KG1 (cell line): ENCODE data around the gene PPIL1.

Experiments
- DNase-seq: peaks from one replicate; lab custom pipeline; 2025; lab: John Stamatoyannopoulos, UW

The PPIL1 gene

DNA sequence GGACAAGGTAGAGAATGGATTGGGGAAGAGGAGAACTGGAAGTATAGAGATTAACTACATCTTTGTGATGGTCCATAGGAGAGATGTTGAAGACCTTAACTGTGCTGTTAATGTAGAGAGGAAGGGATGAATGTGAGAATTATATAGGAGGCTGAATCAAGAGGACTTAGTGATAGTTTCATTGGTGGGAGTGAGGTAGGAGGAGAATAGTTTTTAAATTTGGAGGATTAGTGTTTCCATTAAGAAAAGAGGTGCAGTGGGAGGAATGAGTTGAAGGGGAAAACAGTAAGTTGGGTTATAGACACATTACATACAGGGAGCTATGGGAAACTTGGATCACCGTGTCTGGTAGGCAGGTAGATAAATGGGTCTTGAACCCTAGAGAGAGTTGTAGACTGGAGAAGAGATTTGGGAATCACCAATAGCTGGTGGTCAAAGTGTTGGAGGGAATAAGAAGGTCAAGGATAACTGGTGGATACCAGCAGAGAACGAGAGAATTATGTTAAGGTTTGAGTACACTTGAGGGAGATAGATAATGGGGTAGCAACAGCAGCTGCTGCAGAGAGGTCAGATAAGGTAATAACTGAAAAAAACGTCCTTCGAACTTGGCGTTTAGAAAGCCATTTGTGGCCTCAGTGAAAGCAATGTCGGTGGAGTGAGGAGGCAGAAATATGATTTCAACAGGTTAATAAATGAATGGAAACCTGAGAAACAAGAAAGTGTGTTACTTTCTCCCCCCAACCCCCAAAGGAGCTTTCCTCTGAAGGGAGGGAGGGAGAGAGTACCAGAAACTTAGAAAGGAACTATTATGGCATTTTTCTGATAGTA lies 14.3 kb upstream of the PPIL1 start:
- DNase-seq = no peak

DNA sequence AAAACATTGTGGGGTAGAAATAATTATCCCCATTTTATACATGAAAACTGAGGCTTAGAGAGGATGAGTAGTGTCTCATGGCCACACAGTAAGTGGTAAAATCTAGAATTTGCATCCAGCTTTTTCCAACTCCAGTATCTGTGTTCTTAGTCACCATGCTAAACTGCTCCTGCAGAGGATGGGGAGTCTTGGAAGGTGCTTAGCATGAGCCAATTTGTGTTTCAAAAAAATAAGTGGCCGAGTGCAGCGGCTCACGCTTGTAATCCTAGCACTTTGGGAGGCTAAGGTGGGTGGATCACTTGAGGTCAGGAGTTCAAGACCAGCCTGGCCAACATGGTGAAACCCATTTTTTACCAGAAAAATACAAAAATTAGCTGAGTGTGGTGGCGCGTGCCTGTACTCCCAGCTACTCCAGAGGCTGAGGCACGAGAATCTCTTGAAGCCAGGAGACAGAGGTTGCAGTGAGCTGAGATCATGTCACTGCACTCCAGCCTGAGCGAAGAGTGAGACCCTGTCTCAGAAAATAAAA lies 13.6 kb upstream of the PPIL1 start:
- no peak for DNase-seq

DNA sequence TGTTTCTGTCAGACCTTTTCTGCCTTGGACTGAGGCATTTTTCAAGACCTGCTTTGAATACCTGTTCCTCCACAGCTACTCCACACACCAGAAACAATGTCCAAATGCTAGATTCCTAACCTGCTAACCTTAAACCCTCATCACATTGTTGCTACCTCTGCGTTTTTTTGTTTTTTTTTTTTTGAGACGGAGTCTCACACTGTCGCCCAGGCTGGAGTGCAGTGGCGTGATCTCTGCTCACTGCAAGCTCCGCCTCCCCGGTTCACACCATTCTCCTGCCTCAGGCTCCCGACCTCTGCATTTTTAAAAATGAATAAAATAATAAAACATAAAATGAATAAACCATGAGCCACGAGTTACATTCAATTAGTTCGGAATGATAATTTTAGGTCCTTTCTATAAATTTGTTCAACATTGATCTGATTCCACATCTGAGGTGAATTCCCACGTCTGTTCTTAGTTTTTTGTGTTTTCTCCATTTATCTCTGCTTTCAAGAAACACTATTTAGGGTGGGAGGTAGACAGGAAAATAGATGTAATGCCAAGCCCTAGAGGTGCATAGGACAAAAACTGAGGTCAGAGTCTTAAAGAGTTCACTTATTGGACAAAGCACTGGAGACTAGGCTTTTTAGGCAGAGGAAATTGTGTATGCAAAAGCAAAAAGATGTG lies 12.5 kb upstream of the PPIL1 start:
- DNase-seq = no peak

DNA sequence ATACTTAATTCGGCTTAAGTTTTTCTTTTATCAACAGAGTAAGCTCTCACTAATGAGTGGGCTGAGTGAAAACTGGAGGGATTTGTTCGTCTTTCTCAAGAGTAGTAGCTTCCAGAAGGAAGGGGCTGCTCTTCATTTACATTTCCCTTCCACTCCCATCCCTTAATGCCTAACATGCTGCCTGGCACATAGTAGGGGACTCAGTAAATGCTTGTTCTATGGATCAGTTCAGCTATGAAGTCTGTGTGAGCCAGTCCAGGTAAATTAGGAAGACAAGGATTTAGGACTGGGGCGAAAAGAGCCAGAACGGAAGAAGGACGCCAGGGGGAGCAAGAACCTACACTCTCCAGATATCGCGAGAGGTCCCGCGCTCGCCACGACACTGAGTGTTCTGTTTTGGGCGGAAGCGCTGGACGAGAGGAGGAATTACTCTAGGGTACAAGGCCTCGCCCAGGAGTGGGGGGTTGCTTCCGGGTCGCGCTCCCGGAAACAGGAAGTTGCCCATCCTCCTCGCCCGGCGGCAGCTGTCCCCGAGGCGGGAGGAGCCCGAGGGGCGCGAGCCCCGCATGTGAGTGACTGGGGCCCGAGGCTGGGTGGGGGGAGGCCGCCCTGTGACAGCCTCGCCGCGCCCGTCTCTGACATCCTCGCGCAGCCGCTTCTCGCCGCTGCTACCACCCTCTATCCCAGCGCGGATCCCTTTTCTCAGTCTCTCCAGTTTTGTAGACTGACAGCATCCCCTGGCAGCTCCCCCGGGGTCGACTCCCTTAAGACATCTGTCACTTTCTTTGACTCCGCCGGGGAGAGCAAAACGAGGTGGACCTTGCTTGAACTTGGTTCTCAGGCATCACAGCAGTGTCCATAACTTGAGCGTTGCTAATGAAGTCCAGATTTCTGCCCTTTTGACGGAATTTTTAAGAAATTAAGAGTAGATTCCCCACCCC lies 11.1 kb upstream of the PPIL1 start, which contains the start of gene C6orf89:
Gene C6orf89 (plus strand): TSS at position 492 of the 941 bp plus-strand sequence. CDS start 13,493 bp downstream, outside the sequence.
- DNase-seq = peak; percentile 90

DNA sequence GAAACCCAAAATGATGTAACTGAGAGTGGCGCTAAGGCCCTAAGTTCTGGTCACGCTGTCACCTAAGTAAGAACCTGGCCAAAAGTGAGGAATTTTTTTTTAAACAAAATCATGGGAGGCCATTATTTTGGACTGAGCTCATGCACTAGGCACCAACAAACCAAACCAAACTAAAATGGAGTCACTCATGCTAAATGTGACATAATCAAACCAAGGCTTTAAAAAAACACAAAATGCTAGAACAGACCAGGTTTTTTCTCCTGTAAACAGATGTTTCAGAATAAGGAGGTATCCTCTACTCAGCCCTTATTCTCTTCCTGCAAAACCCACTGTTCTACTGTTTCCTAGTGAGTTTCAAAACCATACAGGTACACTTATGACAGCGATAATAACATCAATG lies 10.0 kb upstream of the PPIL1 start:
- no peak for DNase-seq

DNA sequence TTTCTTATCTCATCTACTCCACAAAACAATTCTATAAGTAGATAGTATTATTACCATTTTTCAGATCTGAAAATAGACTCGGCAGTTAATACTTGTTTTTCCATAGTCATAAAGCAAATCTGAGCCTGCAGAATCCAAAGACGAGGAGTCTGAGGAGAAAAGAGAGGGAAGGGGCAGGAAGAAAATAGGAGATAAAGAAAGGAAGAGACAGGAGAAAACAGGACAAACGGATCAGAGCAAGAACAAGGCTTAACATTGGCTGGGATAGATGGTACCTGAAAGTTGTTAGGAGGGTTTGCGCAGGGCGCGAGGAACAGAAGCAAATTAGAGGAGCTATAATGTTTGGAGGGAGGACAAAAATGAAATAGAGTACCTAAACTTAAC lies 639 bp upstream of the PPIL1 start:
- DNase-seq = no peak

DNA sequence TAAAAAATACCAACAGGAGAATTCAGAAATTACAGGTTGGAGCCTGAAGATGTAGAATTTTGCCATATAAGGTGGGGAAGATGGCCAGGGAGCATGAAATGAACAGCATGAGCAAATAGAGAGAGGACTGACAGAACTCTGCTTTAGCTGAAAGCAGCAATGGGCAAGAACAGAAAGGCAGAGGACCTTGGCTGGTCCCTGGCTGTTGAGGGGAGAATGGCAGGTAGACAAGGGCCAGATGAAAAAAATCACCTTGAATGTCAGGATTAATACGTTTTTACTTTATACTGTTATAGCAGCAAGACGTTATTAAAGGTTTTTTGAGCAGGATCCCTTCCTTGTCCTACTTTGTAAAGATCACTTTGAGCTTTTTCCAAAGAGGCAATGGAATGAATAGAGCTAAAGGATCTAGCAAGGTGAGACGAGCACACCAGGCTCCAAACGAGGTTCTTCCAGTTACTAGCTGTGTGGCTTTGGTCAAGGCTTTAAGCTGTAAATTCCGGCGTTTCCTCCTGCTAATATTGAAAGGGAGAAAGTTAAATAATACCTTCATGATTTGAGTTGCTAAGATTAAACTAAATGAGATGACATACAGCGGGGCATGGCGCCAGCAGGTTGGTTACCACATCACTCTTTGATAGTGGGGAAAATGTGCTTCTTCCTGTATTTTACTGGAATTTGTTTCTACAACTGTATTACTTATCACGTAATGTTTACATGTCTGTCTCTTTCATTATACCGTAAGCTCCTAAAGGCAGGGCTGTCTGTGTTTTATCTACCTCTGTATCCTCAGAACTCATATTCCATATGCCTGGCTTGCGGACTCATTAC lies 776 bp downstream of the PPIL1 start:
- no peak for DNase-seq

DNA sequence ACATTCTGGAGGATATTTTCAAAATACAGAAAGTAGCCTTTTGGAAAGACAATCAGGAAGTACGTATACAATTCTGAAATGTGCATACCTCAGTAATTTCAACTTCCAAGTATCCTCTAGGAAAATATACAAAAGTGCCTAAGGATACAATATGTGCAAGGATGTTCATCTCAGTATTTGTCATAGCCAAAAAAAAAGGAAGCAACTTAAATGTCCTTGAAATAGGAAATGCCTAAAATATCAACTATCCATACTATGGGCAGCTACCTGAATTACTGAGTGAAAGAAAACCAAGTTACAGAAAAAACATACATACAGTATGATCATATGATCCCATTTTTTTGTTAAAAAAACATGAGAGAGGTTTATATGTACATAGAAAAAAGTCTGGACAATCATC lies 1.5 kb downstream of the PPIL1 start:
- DNase-seq = no peak

DNA sequence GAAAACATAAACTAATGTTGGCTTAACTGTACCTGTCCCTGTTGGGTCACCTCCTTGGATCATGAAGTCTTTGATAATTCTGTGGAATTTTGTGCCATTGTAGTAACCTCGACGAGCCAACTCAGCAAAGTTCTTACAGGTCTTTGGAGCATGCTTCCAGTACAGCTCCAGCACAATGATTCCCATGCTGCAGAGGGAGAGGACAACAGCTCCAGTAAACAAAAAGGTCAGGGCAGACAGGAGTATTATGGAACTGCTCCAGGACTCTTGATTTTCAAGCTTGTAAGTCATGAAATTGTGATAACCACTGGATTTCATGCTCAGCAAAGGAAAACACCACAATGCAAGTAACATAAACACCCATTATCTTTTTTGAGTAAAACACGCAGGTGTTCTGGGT lies 2.9 kb downstream of the PPIL1 start:
- DNase-seq = no peak

DNA sequence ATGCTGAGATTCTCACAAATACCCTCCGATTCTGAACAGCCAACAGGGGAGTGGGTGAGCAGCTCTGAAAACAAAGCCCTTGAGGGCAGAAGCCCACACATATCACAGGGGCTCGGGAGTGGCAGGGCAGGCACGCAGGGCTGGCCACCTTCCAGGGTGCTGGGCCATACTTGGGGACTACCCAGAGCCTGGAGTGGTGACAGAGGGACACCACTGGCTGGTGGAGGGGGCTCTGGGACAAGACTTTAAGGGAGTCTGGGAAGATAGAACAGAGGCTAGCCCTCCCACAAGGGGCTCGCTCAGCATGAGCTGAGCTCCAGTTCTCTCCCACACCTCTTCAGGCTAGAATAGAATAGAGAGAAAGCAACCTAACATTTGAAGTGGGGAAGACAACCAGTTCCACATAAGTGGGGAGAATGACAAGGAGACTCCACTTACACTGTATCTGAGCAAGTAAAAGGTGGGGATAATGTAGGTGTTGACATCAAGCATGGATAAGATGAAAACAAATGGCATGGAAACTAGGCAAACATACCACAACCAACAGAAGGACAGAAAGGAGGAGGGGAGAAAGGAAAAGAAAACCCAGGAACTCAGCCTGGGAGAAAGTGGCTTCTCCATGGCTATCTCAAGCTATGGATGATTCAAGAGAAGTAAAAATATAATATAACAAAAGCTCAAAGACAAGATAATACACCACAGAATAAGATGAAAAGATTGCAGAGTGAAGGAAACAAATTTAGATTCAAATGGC lies 7.0 kb downstream of the PPIL1 start:
- DNase-seq = no peak

DNA sequence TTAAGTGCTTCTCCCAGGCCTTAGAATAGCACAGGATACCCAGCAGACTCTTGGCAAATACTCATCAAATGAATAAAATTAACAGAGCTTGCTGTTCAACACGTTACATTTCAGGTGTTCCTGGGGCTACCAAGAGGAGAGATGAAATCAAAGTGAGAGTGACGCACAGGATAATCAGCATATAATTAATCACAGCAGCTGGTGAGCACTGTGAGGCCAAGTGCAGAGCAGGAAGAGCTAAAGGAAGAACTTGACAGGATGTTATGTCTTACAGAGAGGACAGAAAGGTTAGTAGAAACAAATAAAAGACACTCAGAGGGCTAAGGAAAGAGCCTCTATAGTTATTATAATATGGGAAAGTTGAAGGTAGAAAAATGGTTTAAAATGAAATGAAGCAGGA lies 8.8 kb downstream of the PPIL1 start:
- DNase-seq = no peak

DNA sequence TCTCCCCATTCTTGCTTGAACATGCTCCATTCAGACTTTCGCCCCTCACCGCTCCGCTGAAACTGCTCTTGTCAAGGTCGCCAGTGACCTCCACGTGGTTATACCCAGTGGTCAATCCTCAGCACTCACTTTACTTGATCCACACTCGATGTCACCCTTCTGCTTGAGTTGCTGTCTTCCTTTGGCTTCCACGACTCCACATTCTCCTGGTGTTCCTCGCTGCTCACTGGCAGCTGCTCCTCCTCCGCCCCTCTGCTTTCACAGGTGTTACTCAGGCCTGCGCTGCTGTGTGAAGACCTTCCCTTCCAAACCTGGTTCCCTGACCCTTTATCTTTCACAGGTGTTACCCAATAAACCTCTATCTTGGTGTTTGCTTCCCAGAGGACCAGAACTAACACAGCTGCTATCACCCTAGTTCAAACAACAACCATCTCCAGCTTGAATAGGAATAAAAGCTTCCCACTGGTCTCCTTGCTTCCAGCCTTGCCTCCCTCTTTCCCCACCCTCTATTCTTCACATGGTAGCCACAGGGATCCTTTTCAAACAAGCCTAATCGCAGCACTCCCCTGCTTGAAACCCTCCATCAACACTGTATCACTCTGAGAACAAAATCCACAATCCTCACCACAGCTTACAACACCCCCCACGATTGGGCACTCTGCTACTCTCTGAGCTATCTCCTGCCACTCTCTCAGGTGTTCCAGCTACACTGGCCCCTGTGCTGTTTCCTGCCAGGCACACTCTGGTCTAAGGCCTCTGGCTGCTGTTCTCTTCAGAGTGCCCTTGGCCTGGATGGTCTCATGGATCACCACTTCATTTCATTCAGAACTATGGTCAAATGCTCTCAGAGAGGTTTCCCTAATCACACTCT lies 10.7 kb downstream of the PPIL1 start:
- no peak for DNase-seq

DNA sequence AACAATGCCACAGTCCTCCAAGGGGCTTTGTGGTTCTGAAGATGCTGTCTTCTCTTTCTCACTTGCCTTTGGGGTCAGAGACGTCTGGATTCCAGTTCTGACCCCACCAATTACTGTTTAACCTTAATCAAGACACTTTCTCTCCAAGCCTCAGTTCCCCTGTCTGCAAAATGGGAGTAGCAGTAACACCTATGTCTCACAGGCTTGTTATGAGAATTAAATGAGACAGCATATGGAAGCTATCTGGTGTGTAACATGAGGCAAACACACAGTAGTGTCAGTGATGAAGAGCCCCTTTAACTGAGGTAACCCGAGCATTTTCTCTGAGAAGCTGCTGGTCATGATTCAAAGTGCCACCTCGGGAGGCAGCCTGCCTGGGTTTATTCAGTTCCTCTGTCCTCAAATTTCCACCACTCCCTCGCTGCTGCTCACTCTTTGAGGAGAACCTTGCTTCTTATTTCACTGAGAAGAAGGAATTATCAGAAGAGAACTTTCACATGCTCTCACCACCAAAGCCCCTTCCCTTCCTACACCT lies 11.7 kb downstream of the PPIL1 start:
- no peak for DNase-seq

DNA sequence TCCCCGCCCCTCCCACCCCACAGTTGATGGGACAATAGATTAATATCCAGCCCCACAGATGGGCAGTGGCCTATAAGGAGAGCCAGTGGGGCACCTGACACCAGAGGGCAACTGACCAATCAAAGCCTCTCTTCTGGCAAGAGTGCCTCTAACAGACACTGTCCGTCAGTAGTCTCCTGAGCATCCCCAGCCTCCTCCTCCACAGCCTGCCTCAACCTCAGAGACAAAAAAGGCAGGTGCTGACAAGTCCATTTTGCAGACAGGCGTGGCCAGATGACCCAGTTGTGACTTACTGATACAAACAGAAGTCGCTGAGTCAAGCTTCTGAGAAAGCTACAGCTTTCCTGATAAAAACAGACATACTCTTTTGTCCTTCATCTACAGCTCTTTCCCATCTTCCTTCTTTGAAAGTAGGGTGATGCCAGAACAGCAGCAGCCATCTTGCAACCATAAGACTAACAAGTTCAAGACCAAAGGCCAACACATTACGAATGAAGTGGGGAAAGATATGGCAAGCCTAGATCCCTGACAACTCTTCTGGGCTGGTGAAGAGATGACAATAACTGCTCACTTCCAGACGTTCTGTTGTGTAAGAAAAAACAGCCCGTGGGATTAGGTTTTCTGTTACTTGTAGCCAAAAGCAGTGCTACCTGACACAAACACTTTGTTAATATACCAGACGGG lies 12.3 kb downstream of the PPIL1 start:
- no peak for DNase-seq

DNA sequence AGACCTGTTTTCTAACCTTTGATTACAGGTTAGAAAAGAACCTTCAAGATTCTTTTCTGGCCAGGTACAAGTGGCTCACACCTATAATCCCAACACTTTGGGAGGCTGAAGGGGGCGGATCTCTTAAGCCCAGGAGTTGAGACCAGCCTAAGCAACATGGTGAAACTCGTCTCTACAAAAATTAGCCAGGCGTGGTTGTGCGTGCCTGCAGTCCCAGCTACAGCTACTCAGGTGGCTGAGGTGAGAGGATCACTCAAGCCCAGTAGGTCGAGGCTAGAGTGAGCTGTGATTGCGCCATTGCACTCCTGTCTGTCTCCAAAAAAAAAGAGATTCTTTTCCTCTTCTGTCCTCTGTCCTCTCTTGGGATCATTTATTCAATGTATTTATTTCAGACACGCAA lies 14.5 kb downstream of the PPIL1 start:
- no peak for DNase-seq

DNA sequence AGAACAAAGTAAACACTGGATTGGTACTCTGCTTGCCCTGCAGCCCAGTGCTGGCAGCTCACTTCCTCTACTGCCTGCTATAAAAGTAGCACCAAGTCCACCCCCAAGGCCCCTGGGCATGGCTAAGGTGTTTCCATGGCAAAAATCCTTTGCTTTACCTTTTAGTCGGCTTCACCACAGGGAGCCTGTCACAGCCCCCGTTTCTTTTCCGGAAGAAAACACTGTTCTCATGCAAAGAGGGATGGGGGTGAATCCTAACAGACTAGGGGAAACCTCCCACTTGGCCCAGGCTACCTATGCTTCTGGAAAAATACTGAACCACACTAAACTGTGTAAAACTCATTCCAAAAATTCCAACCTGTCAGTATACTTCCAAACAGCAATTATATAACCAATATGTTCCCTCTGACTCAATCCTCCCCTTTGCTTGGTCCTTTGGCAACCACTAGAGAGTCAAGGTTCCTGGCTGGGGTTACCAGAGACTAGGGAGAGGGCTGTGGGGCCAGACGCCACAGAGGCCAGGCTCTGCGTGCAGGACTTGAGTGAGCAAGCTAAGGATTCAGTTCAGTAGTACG lies 16.1 kb downstream of the PPIL1 start:
- DNase-seq = no peak

DNA sequence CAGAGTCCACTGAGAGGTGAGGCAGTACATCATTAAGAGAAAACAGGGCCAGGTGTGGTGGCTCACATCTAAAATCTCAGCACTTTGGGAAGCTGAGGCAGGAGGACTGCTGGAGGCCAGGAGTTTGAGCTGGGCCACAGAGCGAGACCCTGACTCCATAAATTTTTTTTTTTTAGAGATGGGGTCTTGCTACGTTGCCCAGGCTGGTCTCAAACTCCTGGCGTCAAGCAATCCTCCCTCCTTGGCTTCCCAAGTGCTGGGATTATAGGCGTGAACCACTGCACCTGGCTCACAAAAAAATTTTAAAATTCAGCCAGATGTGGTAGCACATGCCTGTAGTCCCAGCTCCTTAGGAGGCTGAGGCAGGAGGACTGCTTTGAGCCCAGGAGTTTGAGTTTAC lies 17.3 kb downstream of the PPIL1 start:
- no peak for DNase-seq

DNA sequence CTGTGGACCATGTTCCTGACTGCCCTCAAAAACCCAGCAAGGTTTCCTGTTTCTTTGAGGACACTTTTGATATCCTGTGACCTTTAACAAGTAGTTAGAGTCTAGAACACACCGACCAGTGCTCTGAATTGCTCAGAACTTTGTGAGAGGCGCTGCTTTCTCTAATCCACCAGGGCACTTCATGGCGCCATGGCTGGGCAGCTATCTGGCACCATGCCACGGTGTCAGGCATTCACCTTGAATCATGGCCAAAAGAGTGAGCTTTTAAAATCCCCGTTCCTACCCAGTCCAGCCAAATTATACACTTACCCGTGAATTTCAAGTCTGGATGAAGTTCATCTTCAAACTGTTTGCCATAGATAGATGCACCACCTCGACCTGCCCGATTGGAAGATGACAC lies 18.3 kb downstream of the PPIL1 start:
- DNase-seq = no peak
